SJCRH30 (cell line): Measurements from ENCODE around the gene EPHA2. TPM values are rescaled to one million over a fixed set of nuclear protein-coding genes. Genes with fewer than 3 reads are reported as not detected.
A peak's percentile ranks its signal among the peaks of the same experiment; 100 is the strongest.

Experiments used
- DNase-seq, 2 experiments: peaks; one replicate each; pipeline ENCODE4 v3.0.0-alpha.2; 2015 to 2020
- H3K27ac ChIP-seq: fragments of 250-450 bp; sonication (Bioruptor Pico); 2 replicates; pipeline ENCODE4 v1.5.1; 2020; ENCODE audit warnings: mild to moderate bottlenecking, moderate library complexity
- H3K27me3 ChIP-seq: fragments of 250-450 bp; sonication (Bioruptor Pico); 2 replicates; pipeline ENCODE4 v1.5.1; 2020; ENCODE audit warnings: mild to moderate bottlenecking, moderate library complexity
- H3K36me3 ChIP-seq: fragments of 250-450 bp; sonication (Bioruptor Pico); 2 replicates; pipeline ENCODE4 v1.5.1; 2020; ENCODE audit warnings: mild to moderate bottlenecking, moderate library complexity
- H3K4me1 ChIP-seq: fragments of 250-450 bp; sonication (Bioruptor Pico); 2 replicates; pipeline ENCODE4 v1.5.1; 2020; ENCODE audit warnings: mild to moderate bottlenecking, moderate library complexity
- H3K4me3 ChIP-seq: fragments of 250-450 bp; sonication (Bioruptor Pico); 2 replicates; pipeline ENCODE4 v1.5.1; 2020; ENCODE audit warnings: mild to moderate bottlenecking, moderate library complexity
- H3K9me3 ChIP-seq: fragments of 250-450 bp; sonication (Bioruptor Pico); replicated peaks from 2 replicates; pipeline ENCODE4 v1.5.1; 2020; ENCODE audit warnings: mild to moderate bottlenecking, moderate library complexity
- total RNA-seq: library from RNA; depleted of rRNA; stranded (reverse); fragments of >200 nt; shearing (Covaris generic); gene quantifications from 2 replicates; pipeline ENCODE4 v1.2.3, GENCODE V29; 2014

The EPHA2 gene
- total RNA-seq, 1 experiment from 2014 or later, result 55.0 TPM

DNA sequence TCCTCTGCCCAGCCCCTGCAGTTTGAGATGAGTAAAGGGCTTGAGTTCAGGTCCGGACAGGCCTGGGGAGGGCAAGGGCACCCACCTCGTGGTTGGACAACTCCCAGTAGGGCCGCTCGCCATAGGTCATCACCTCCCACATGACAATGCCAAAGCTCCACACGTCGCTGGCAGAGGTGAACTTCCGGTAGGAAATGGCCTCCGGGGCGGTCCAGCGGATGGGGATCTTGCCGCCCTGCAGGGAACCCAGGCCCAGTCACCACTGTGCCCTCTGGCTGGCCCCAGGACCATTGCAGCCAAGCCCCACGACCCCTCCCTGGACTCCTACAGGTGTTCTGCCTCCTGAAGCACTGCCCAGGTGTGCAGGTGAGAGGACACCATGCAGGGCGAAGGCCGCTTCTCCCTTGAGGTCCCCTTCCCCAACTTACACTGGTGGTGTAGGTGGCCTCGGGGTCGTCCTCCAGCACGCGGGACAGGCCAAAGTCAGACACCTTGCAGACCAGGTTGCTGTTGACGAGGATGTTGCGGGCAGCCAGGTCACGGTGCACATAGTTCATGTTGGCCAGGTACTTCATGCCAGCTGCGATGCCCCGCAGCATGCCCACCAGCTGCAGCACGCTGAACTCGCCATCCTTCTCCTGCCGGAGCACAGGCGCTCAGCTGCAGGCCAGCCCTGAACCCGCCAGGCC is 24.1 kb downstream of the EPHA2 start:
- Histone ChIP-seq H3K27ac (no peak overlapping the region), H3K4me3 (no peak overlapping the region), H3K36me3 (peaks cover 93% of the 10 kb centered on the region), H3K4me1 (no peaks in the 10 kb centered on the region), H3K27me3 (no peaks in the 10 kb centered on the region), H3K9me3 (no peaks in the 10 kb centered on the region)
- no peak for DNase-seq

- no peaks in the 10 kb centered on the region for H3K27me3 ChIP-seq
- peaks cover 93% of the 10 kb centered on the region for H3K36me3 ChIP-seq
- no peaks in the 10 kb centered on the region for H3K4me1 ChIP-seq
- DNase-seq, result no peak
- no peaks in the 10 kb centered on the region for H3K9me3 ChIP-seq
- no peak overlapping the region for H3K27ac ChIP-seq
- H3K4me3 ChIP-seq, result no peak overlapping the region
Observed at GRCh38 chr1:16130827-16131226, 25.0 kb downstream of the EPHA2 start.

GRCh38 chr1:16129921-16130543 is 25.8 kb downstream of the EPHA2 start:
- no peak for DNase-seq
- H3K4me3 ChIP-seq, result no peak overlapping the region
- no peaks in the 10 kb centered on the region for H3K27me3 ChIP-seq
- no peak overlapping the region for H3K27ac ChIP-seq
- no peaks in the 10 kb centered on the region for H3K4me1 ChIP-seq
- no peaks in the 10 kb centered on the region for H3K9me3 ChIP-seq
- peaks cover 91% of the 10 kb centered on the region for H3K36me3 ChIP-seq

- Histone ChIP-seq H3K27ac (no peak overlapping the region), H3K4me1 (no peaks in the 10 kb centered on the region), H3K27me3 (no peaks in the 10 kb centered on the region), H3K4me3 (no peak overlapping the region), H3K9me3 (no peaks in the 10 kb centered on the region), H3K36me3 (peaks cover 91% of the 10 kb centered on the region)
- no peak for DNase-seq
Observed at GRCh38 chr1:16129316-16129715, 26.6 kb downstream of the EPHA2 start.

DNA sequence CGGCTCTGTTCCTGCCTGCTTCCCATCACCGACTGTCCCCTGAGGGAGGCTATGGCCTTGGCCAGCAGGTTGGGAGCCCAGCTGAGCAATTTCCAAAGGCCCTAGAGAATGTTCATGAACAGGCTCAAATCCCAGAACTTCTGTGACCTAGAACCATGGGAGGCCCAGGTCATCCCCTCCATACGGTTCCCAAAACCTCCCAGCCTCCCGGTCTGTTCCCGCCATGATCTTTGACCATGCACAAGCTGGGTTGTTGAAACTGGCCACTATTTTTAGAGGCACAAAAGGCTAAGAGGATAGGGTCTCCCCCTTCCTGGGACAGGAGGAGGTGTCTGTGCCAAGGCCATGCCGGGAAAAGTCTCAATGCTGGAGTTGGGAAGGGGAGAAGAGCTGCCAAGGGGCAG is 27.5 kb downstream of the EPHA2 start:
- Histone ChIP-seq H3K4me1 (no peaks in the 10 kb centered on the region), H3K27me3 (no peaks in the 10 kb centered on the region), H3K9me3 (no peaks in the 10 kb centered on the region), H3K4me3 (no peak overlapping the region), H3K36me3 (peaks cover 91% of the 10 kb centered on the region), H3K27ac (no peak overlapping the region)
- no peak for DNase-seq

GRCh38 chr1:16127676-16128337 is 28.1 kb downstream of the EPHA2 start:
- no peak overlapping the region for H3K27ac ChIP-seq
- no peak for DNase-seq
- H3K36me3 ChIP-seq, result peaks cover 91% of the 10 kb centered on the region
- H3K9me3 ChIP-seq, result no peaks in the 10 kb centered on the region
- no peaks in the 10 kb centered on the region for H3K27me3 ChIP-seq
- H3K4me3 ChIP-seq, result no peak overlapping the region
- H3K4me1 ChIP-seq, result peaks cover 3% of the 10 kb centered on the region; the same call in 1 of the 2 replicates

GRCh38 chr1:16126743-16127515 is 28.9 kb downstream of the EPHA2 start:
- Histone ChIP-seq H3K4me3 (no peak overlapping the region), H3K36me3 (peaks cover 86% of the 10 kb centered on the region), H3K4me1 (peaks cover 9% of the 10 kb centered on the region; the same call in 1 of the 2 replicates), H3K27me3 (no peaks in the 10 kb centered on the region), H3K9me3 (no peaks in the 10 kb centered on the region), H3K27ac (no peak overlapping the region)
- DNase-seq, result no peak

DNA sequence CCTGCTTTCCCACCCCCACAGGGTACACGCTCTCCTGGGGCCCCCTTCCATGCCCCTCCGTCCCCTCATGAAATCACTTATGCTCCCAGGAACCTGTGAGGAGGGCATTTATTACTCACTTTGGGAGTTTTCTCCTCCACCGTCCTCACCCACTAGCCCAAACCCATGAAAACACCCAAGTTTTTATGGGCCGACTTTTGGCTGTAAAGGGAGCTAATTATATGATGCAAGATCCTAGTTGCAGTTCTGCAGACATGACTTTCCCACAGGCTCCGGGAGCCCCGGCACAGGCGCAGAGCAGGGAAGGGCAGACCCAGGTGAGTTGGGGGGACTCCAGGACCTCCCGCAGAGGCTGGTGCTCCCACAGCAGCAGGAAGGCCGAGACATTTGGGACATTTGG is 29.7 kb downstream of the EPHA2 start:
- no peak for DNase-seq
- Histone ChIP-seq H3K4me1 (peaks cover 9% of the 10 kb centered on the region; the same call in 1 of the 2 replicates), H3K36me3 (peaks cover 78% of the 10 kb centered on the region), H3K27ac (no peak overlapping the region), H3K9me3 (no peaks in the 10 kb centered on the region), H3K4me3 (no peak overlapping the region), H3K27me3 (no peaks in the 10 kb centered on the region)

GRCh38 chr1:16125483-16125882 is 30.4 kb downstream of the EPHA2 start:
- no peak for DNase-seq
- H3K27ac ChIP-seq, result no peak overlapping the region
- no peaks in the 10 kb centered on the region for H3K27me3 ChIP-seq
- peaks cover 11% of the 10 kb centered on the region; the same call in 1 of the 2 replicates for H3K4me1 ChIP-seq
- H3K9me3 ChIP-seq, result no peaks in the 10 kb centered on the region
- H3K4me3 ChIP-seq, result no peak overlapping the region
- H3K36me3 ChIP-seq, result peaks cover 71% of the 10 kb centered on the region

GRCh38 chr1:16125088-16125470 is 30.8 kb downstream of the EPHA2 start:
- Histone ChIP-seq H3K4me1 (peaks cover 11% of the 10 kb centered on the region; the same call in 1 of the 2 replicates), H3K27ac (no peak overlapping the region), H3K36me3 (peaks cover 69% of the 10 kb centered on the region)

DNA sequence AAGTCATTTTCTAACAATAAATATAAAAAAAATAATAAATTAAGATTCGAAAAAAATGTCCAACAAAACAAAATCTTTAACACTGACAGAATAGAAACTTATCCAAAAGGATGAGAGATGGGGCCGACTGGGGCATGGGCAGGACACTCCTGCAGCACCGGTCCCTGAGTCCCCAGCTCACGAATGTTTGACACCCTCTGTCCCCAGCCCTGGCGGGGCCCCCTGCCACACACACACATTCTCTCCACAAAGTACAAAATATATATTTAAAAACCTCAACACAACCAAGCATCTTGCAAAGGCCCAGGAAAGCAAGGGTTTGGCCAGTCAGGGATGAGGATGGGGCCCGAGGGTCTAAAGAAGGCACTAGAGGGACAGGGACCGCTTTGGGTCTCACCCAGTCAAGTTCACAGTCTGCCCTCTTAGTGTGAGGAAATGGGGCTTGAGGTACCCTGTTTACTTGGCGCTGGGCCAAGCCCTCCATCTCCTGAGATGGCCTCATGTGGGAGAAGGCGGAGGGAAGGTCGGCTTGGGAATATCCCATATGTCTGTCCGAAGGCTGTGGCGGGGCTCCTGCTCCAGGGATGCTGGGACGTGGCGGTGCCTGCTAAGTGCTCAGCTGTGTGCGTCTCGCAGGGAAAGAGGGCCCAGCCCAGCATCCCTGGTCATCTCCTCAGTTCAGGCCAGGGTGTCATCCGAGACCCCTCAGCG is 31.3 kb downstream of the EPHA2 start:
- H3K4me3 ChIP-seq, result no peak overlapping the region
- peaks cover 11% of the 10 kb centered on the region; the same call in 1 of the 2 replicates for H3K4me1 ChIP-seq
- H3K27ac ChIP-seq, result no peak overlapping the region
- H3K27me3 ChIP-seq, result no peaks in the 10 kb centered on the region
- H3K36me3 ChIP-seq, result peaks cover 63% of the 10 kb centered on the region
- DNase-seq, result peak in 1 of 2 experiments; percentile 55
- no peaks in the 10 kb centered on the region for H3K9me3 ChIP-seq

More at GRCh38 chr1:16125088-16125470, 30.8 kb downstream of the EPHA2 start:
- Histone ChIP-seq H3K9me3 (no peaks in the 10 kb centered on the region), H3K4me3 (no peak overlapping the region), H3K27me3 (no peaks in the 10 kb centered on the region)
- no peak for DNase-seq

GRCh38 chr1:16122916-16123315 is 33.0 kb downstream of the EPHA2 start:
- H3K36me3 ChIP-seq, result peaks cover 49% of the 10 kb centered on the region
- peaks cover 11% of the 10 kb centered on the region; the same call in 1 of the 2 replicates for H3K4me1 ChIP-seq
- no peak for DNase-seq
- H3K27me3 ChIP-seq, result no peaks in the 10 kb centered on the region
- no peak overlapping the region for H3K4me3 ChIP-seq
- no peak overlapping the region for H3K27ac ChIP-seq
- no peaks in the 10 kb centered on the region for H3K9me3 ChIP-seq

DNA sequence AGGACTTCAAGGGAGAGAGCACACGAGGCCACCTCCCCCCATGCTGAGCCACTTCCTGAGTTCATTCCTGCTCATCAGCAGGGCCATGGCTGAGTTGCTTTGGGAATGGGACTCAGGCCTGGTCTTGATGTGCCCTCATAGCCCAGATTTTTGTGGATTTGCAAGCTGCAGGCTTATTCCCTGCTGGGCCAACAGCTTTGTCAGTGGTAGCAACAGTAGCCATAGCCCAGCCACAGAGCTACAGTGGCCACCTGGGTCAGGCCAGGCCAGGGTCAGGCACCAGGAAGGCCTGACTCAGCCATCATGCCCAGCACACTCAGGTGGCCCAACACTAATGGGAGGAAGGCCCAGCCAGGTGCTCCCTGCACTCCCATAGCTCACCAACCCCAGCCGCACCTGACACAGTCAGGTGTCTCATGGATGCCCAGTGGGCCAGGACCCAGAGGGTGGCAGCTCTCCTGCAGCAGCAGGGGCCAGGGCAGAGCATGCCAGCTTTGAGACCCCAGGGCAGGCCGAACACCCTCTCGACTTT is 33.5 kb downstream of the EPHA2 start:
- no peak overlapping the region for H3K27ac ChIP-seq
- H3K4me3 ChIP-seq, result no peak overlapping the region
- peaks cover 11% of the 10 kb centered on the region; the same call in 1 of the 2 replicates for H3K4me1 ChIP-seq
- no peaks in the 10 kb centered on the region for H3K9me3 ChIP-seq
- peaks cover 45% of the 10 kb centered on the region for H3K36me3 ChIP-seq
- H3K27me3 ChIP-seq, result no peaks in the 10 kb centered on the region
- no peak for DNase-seq

- Histone ChIP-seq H3K36me3 (peaks cover 30% of the 10 kb centered on the region), H3K27me3 (no peaks in the 10 kb centered on the region), H3K9me3 (no peaks in the 10 kb centered on the region), H3K4me1 (peaks cover 15% of the 10 kb centered on the region; the same call in 1 of the 2 replicates), H3K4me3 (no peak overlapping the region), H3K27ac (no peak overlapping the region)
- DNase-seq, result no peak
Observed at GRCh38 chr1:16120940-16121410, 34.9 kb downstream of the EPHA2 start.
